ENCODE measurements around the gene CACNA1I. TPM values are rescaled to one million over a fixed set of nuclear protein-coding genes. Genes with fewer than 3 reads are reported as not detected.

The CACNA1I gene
- total RNA-seq, 6 experiments from 2014 or later, result 0.06 TPM; not detected in 5

GRCh38 chr22:39665229-39665628 lies 94.7 kb downstream of the CACNA1I start:
- WGBS (ENCODE audit: insufficient coverage, low coverage, low lambda C conversion rate, missing lambda C conversion rate), result no CpG with 5 or more reads among the region's 8 CpGs
- H3K27me3 ChIP-seq, result peaks cover 0 to 28% of the 10 kb centered on the region in 2 donors
- ATAC-seq (no peak), DNase-seq (no peak)
- no peak for TF ChIP-seq POLR2A (IDR thresholded peaks at IDR 0.05)
- TF ChIP-seq, protein P1, sequence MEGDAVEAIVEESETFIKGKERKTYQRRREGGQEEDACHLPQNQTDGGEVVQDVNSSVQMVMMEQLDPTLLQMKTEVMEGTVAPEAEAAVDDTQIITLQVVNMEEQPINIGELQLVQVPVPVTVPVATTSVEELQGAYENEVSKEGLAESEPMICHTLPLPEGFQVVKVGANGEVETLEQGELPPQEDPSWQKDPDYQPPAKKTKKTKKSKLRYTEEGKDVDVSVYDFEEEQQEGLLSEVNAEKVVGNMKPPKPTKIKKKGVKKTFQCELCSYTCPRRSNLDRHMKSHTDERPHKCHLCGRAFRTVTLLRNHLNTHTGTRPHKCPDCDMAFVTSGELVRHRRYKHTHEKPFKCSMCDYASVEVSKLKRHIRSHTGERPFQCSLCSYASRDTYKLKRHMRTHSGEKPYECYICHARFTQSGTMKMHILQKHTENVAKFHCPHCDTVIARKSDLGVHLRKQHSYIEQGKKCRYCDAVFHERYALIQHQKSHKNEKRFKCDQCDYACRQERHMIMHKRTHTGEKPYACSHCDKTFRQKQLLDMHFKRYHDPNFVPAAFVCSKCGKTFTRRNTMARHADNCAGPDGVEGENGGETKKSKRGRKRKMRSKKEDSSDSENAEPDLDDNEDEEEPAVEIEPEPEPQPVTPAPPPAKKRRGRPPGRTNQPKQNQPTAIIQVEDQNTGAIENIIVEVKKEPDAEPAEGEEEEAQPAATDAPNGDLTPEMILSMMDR (IDR thresholded peaks at IDR 0.05), result no peak
- H3K4me1 ChIP-seq, result no peaks in the 10 kb centered on the region
- intact Hi-C loops (cut with DNase I), result no loop called here
- H3K36me3 ChIP-seq, result no peaks in the 10 kb centered on the region
- no peak overlapping the region for H3K27ac ChIP-seq
- H3K4me3 ChIP-seq, result no peak overlapping the region
- H3K9me3 ChIP-seq, result no peaks in the 10 kb centered on the region

DNA sequence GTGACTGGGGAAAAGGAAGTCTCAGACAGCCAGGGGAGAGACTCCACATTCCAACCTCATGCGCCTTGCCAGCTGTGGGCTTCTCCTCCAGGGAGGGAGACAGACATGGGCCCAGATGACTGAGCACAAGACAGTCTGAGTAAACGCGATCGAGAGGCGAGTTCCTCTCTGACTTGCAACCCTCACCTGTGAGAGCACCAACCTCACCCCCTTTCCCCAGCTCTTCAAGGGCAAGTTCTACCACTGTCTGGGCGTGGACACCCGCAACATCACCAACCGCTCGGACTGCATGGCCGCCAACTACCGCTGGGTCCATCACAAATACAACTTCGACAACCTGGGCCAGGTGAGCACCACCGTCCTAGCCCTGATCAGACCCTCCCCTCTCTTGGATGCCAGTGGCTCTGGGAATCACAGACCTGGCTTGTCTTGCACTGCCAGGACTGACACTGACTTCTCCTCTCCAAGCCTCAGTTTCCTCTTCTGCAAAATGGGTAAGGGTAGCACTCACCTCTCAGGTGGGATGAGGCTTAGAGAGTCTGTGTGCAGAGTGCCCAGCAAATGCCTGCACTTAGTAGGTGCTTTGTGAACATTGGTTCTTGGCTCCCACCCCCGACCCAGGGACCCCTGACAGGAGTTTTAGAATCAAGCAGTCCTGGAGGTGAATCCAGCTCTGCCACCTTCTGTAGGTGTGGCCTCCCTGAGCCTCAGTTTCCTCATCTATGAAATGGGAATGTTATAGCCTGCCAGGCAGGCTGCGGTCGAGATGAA lies 95.3 kb downstream of the CACNA1I start:
- Histone ChIP-seq H3K4me1 (no peaks in the 10 kb centered on the region), H3K4me3 (no peak overlapping the region), H3K36me3 (no peaks in the 10 kb centered on the region), H3K27ac (no peak overlapping the region), H3K9me3 (no peaks in the 10 kb centered on the region), H3K27me3 (peaks cover 0 to 28% of the 10 kb centered on the region in 2 donors)
- TF ChIP-seq, protein P1 (IDR thresholded peaks at IDR 0.05), result no peak
- no peak for TF ChIP-seq POLR2A (IDR thresholded peaks at IDR 0.05)
- 65% methylated on average over 4 of the region's 16 CpGs for WGBS (ENCODE audit: insufficient coverage, low coverage, low lambda C conversion rate, missing lambda C conversion rate)
- intact Hi-C loops (cut with DNase I), result no loop called here
- no peak for DNase-seq
- ATAC-seq, result no peak

GRCh38 chr22:39666495-39666894 lies 95.9 kb downstream of the CACNA1I start:
- no peaks in the 10 kb centered on the region for H3K9me3 ChIP-seq
- intact Hi-C loops (cut with DNase I), result no loop called here
- H3K4me3 ChIP-seq, result no peak overlapping the region
- H3K4me1 ChIP-seq, result no peaks in the 10 kb centered on the region
- no peak for DNase-seq
- no peak for ATAC-seq
- no peaks in the 10 kb centered on the region for H3K36me3 ChIP-seq
- WGBS (ENCODE audit: insufficient coverage, low coverage, low lambda C conversion rate, missing lambda C conversion rate), result 35% methylated on average over 2 of the region's 5 CpGs
- TF ChIP-seq, protein P1 (IDR thresholded peaks at IDR 0.05), result no peak
- TF ChIP-seq POLR2A (IDR thresholded peaks at IDR 0.05), result no peak
- no peak overlapping the region for H3K27ac ChIP-seq
- peaks cover 0 to 24% of the 10 kb centered on the region in 2 donors for H3K27me3 ChIP-seq

GRCh38 chr22:39666926-39667325 lies 96.4 kb downstream of the CACNA1I start:
- H3K4me3 ChIP-seq, result no peak overlapping the region
- TF ChIP-seq, protein P1 (IDR thresholded peaks at IDR 0.05), result no peak
- TF ChIP-seq POLR2A (IDR thresholded peaks at IDR 0.05), result no peak
- H3K27ac ChIP-seq, result no peak overlapping the region
- WGBS (ENCODE audit: insufficient coverage, low coverage, low lambda C conversion rate, missing lambda C conversion rate), result 30% methylated on average over 2 of the region's 7 CpGs
- intact Hi-C loops (cut with DNase I), result no loop called here
- H3K36me3 ChIP-seq, result no peaks in the 10 kb centered on the region
- no peaks in the 10 kb centered on the region for H3K9me3 ChIP-seq
- DNase-seq, result no peak
- H3K27me3 ChIP-seq, result peaks cover 0 to 20% of the 10 kb centered on the region in 2 donors
- no peak for ATAC-seq
- H3K4me1 ChIP-seq, result no peaks in the 10 kb centered on the region
